ENCODE measurements around the gene PFDN1. TPM values are rescaled to one million over a fixed set of nuclear protein-coding genes. Genes with fewer than 3 reads are reported as not detected.

PFDN1 gene
- total and polyA plus RNA-seq, 9 of the 15 experiments (the other 6 are each of a cell fraction or from before 2014, with no cell fraction given), result 45.5 to 215 (median 78.0) TPM

DNA sequence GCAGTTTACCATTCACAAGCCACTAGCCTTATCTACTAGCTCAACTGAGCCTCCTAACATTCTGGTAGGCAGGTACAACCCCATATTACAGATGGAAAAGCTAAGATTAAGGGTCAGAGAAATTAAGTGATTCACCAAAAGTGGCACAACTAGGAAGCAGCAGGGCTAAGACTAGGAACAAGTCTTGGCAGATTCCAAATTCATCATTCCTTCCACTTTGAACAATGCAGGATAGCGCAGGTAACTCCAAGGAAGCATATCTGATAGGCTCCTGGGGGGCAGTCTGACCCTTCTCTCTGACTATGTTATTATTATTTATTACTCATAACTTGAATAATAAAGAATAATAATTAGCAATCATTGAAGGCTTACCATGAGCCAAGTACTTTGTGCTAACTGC is 35.0 kb upstream of the PFDN1 start (continued):
- TF ChIP-seq ILK (tag; IDR thresholded peaks at IDR 0.05; ENCODE audit: borderline replicate concordance, low read depth) (no peak), ELF4 (CRISPR knock-in tag; IDR thresholded peaks at IDR 0.05) (no peak), ZNF57 (CRISPR knock-in tag; IDR thresholded peaks at IDR 0.05) (no peak), MAFG (tag; conservative IDR thresholded peaks at IDR 0.05) (no peak), RHOXF2B (CRISPR knock-in tag; conservative IDR thresholded peaks at IDR 0.05) (no peak)
- TF ChIP-seq, protein P1, sequence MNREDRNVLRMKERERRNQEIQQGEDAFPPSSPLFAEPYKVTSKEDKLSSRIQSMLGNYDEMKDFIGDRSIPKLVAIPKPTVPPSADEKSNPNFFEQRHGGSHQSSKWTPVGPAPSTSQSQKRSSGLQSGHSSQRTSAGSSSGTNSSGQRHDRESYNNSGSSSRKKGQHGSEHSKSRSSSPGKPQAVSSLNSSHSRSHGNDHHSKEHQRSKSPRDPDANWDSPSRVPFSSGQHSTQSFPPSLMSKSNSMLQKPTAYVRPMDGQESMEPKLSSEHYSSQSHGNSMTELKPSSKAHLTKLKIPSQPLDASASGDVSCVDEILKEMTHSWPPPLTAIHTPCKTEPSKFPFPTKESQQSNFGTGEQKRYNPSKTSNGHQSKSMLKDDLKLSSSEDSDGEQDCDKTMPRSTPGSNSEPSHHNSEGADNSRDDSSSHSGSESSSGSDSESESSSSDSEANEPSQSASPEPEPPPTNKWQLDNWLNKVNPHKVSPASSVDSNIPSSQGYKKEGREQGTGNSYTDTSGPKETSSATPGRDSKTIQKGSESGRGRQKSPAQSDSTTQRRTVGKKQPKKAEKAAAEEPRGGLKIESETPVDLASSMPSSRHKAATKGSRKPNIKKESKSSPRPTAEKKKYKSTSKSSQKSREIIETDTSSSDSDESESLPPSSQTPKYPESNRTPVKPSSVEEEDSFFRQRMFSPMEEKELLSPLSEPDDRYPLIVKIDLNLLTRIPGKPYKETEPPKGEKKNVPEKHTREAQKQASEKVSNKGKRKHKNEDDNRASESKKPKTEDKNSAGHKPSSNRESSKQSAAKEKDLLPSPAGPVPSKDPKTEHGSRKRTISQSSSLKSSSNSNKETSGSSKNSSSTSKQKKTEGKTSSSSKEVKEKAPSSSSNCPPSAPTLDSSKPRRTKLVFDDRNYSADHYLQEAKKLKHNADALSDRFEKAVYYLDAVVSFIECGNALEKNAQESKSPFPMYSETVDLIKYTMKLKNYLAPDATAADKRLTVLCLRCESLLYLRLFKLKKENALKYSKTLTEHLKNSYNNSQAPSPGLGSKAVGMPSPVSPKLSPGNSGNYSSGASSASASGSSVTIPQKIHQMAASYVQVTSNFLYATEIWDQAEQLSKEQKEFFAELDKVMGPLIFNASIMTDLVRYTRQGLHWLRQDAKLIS (CRISPR knock-in tag; IDR thresholded peaks at IDR 0.05), result no peak
- TF ChIP-seq, protein P2, sequence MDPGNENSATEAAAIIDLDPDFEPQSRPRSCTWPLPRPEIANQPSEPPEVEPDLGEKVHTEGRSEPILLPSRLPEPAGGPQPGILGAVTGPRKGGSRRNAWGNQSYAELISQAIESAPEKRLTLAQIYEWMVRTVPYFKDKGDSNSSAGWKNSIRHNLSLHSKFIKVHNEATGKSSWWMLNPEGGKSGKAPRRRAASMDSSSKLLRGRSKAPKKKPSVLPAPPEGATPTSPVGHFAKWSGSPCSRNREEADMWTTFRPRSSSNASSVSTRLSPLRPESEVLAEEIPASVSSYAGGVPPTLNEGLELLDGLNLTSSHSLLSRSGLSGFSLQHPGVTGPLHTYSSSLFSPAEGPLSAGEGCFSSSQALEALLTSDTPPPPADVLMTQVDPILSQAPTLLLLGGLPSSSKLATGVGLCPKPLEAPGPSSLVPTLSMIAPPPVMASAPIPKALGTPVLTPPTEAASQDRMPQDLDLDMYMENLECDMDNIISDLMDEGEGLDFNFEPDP (CRISPR knock-in tag; IDR thresholded peaks at IDR 0.05), result no peak
- TF ChIP-seq, protein P3, sequence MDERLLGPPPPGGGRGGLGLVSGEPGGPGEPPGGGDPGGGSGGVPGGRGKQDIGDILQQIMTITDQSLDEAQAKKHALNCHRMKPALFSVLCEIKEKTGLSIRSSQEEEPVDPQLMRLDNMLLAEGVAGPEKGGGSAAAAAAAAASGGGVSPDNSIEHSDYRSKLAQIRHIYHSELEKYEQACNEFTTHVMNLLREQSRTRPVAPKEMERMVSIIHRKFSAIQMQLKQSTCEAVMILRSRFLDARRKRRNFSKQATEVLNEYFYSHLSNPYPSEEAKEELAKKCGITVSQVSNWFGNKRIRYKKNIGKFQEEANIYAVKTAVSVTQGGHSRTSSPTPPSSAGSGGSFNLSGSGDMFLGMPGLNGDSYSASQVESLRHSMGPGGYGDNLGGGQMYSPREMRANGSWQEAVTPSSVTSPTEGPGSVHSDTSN (CRISPR knock-in tag; IDR thresholded peaks at IDR 0.05; ENCODE audit: low read depth), result no peak
- TF ChIP-seq, protein P3 (tag; conservative IDR thresholded peaks at IDR 0.05; ENCODE audit: low read depth), result no peak

Measured in K562 (cell line).